Liver (tissue), 3 donors: ENCODE results near the gene SPIRE2.

Experiments
- CTCF ChIP-seq: fragments of 150-350 bp; IDR thresholded peaks from 2 replicates; pipeline ENCODE4 v1.5.1; 2017; ENCODE audit warnings: improper control_type of control experiment, low read depth, low read length; ENCODE audit not compliant: missing input control
- MAX ChIP-seq: IDR thresholded peaks from 2 replicates; pipeline ENCODE4 v1.6.1; 2016; ENCODE audit warnings: antibody characterized with exemption
- RAD21 ChIP-seq, 2 donors: IDR thresholded peaks; 2 replicates each; pipeline ENCODE4 v1.6.1; 2016; ENCODE audit warnings: antibody characterized with exemption in 2 of 2, mild to moderate bottlenecking in 2 of 2
- REST ChIP-seq: IDR thresholded peaks from 2 replicates; pipeline ENCODE4 v1.6.1; 2016; ENCODE audit warnings: antibody characterized with exemption, mild to moderate bottlenecking
- SP1 ChIP-seq: IDR thresholded peaks from 2 replicates; pipeline ENCODE4 v1.6.1; 2018; ENCODE audit warnings: antibody characterized with exemption, mild to moderate bottlenecking
- donor health status: healthy.
- donor health status: healthy.

GRCh38 chr16:89887243-89887642 lies 59.0 kb downstream of the SPIRE2 start:
- TF ChIP-seq RAD21 (IDR thresholded peaks at IDR 0.05) (no peak), REST (no peak), CTCF (no peak), MAX (no peak), SP1 (no peak)
